Fibroblast of peridontal ligament (primary cell): ENCODE data around the gene GIMAP7.
"Not testable (repeated sequence)": the region's sequence is repeated elsewhere in the genome, so short reads cannot be mapped to it uniquely, and the experiment has no call there.

Experiments
- DNase-seq: peaks from one replicate; pipeline ENCODE4 v3.0.0-alpha.2; 2010; ENCODE audit errors: extremely low read depth

The GIMAP7 gene

DNA sequence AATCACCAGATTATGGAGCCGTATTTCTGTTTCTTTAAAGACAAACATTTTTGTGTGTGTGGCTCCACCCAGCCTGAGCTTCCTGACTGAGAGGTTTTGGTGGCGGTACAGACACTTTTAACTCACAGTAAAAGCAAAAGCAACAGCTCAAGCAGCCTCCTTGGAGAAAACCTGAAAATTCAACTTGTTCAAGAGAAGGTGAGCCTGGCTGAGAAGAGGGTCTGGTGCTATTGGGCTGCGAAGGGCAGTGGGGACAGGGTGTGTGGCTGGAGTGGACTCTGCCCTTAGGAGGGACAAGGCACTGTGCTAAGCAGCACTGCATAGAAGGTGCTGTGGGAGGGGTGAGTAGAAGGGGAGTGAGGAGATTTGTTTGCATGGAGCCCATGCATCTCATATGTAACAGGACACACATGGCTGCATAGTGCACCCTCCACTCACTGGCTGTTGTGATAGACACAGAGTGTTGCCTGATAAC is at the start of gene GIMAP7:
GIMAP7 (plus strand) TSS at position 125 of the 475 bp plus-strand sequence. CDS start 5,103 bp downstream, outside the sequence.
- DNase-seq: no peak

DNA sequence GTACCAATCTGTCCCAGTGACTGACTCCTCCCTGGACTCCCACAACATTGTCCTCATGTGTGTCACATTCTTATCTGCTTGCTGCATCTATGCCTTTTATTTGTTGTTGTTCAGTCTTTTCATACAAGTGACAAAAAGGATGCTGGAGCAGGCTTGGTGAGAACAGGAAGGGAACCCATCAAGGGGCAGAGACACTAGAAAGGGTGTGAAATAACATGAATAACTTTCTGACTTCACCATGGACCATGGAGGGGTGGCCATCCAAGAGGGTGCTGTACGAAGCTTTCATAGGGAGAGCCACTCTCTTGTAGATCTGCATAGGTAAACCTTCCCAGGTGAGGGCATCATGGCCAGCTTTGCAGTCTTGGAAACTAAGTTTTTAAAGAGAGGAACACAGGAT is 49.7 kb upstream of the GIMAP7 start:
- no peak for DNase-seq

- DNase-seq: no peak
These were observed 49.3 kb upstream of the GIMAP7 start for GRCh38 chr7:150465414-150465813.

DNA sequence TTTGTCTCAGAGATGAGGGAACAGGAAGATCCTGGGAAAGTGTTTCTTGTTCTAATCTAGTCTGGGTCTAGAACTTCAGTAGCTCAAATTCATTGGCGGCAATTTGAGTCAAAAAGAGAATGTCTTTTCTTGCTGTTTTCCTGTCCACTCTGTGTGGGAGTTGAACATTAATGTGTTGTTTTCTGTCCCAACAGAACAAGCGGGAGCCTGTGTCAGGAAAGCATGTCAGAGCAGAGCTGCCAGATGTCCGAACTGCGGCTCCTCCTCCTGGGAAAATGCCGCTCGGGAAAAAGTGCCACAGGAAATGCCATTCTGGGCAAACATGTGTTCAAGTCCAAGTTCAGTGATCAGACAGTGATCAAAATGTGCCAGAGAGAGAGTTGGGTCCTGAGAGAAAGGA is 48.2 kb upstream of the GIMAP7 start:
- no peak for DNase-seq

- no peak for DNase-seq
These were observed 46.4 kb upstream of the GIMAP7 start for GRCh38 chr7:150468241-150468640.

DNA sequence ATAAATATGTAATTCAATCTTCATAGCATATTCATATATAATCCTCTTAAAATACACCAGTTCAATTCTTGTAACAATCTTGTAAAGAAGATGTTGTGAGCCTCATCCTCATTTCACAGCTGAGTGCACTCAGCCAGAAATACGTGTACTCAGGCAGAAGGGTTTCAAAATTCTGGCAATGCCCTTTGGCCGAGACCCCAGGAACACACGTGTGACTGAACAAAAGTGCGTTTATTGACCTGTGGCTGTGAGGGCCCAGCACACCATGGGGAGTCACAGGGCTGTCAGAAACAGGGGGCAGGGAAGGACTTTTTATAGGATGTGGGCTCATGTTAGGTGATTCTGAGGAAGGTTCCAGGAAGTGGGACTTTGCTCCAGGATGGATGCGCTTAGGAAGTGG is 42.8 kb upstream of the GIMAP7 start:
- DNase-seq: no peak

- DNase-seq: no peak
These were observed 40.8 kb upstream of the GIMAP7 start for GRCh38 chr7:150473902-150474301.

DNA sequence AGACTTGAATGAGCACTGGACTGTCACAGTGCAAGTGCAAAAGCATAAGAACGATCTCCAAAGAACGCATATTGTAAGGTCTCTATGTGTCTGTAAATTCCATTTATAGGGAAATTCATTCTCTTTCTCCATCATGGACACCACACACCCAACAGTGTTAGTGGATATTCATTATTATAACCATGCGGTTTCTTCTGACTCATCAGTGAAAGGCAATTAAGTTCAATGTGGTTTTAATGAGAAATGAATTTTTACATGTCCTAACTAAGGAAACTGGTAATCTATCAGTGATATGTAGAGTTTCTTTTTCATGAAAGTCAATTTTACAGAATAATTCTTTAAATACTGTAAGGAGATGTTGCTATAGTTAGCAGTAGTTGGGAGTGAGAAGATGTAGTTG is 38.4 kb upstream of the GIMAP7 start:
- no peak for DNase-seq

DNA sequence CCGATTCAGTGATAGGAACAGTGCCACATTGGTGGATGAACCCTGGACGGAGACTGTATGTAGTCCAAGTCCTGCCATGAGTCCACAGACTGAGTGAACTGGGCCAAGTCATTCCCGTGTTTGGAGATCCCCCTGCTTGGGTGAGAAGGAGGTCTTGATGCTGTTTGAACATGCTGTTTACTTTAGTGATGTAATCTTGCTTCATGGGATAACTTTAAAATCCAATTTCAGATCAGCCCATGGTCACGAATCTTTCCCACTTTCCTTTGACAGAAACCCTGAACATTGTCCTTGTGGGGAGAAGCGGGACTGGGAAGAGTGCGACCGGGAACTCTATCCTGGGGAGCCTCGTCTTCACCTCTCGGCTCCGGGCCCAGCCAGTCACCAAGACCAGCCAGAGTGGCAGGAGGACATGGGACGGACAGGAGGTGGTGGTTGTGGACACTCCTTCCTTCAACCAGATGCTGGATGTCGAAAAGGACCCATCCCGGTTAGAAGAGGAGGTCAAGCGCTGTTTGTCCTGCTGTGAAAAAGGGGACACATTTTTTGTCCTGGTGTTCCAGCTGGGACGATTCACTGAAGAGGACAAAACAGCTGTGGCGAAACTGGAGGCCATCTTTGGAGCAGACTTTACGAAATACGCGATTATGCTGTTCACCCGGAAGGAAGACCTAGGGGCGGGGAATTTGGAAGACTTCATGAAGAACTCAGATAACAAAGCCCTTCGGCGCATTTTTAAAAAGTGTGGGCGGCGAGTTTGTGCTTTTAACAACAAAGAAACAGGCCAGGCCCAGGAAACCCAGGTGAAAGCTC is 37.6 kb upstream of the GIMAP7 start:
- no peak for DNase-seq

GRCh38 chr7:150479023-150479716 is 35.5 kb upstream of the GIMAP7 start:
- no peak for DNase-seq

GRCh38 chr7:150481186-150481920 is 33.3 kb upstream of the GIMAP7 start:
- no peak for DNase-seq

DNA sequence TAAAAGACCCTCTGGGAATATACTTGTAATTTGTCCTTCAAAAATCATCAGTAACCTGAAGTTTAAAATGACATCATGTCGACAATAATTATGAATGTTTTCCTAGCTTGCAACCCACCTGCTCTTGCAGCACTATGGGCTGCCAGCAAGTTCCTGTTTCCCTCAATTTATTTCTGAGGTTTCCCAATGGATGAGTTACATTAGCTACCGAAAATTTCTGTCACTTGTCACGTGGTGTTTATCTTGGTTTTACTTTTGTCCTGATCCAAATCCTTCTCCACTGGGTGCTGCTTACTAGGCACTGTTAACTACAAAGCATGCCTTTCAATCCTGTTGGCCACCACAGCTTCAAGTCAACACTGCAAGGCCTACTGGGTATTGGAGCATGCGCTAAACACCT is 32.8 kb upstream of the GIMAP7 start:
- DNase-seq: no peak

DNA sequence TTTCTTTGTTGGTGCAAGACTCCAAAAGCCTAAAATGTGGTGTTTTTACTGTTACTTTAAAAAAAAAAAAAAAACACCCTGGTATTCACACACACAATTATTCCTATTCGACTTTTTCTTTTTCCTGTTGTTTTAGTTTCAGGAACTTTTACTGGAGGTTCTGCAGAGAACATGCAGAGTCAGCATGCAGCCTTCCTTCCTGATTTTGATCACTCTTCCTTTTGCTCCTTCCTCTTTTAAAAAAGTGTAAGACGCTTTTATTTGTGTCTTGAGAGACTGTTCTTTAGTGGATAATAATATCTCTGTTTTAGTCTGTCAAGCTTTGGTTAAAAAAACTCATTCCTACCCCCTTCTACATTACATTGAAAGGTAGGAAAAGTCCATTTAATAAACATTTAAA is 31.2 kb upstream of the GIMAP7 start:
- DNase-seq: not testable (repeated sequence)

DNA sequence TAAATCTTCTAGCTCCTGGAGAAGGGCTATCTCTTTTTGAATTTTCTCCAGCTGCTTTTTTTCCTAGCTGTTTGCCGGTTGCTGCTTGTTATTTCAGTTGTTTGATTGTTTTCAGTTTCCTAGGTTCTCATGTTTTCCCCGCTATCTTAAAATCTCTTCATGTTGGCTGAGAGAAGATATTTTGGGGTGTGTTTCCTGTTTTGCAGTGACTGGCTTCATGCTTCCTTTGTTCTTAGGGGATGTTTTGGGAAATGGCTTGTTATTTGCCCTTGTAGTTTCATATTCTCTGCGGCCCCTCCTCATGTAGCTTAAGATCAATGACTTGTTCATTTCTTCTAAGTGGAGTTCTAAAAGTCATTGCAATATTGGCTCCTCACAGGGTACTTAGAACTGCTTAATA is 30.6 kb upstream of the GIMAP7 start:
- DNase-seq: not testable (repeated sequence)

DNA sequence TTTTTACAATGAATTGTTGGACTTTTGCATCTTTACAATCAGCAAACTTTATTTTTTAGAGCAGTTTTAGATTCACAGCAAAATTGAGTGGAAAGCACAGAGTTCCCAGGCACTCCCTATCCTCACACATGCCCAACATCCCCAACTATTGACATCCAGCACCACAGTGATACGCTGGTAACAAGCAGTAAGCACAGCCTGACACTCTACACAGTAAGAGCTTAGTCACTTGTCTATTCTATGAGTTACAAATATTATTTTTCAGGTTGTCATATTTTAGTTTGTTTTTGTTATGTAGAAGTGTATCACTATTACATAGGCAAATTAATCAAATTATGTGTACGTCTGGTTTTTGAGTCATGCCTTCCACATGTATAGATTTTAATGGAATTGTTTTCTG is 27.0 kb upstream of the GIMAP7 start:
- DNase-seq: no peak

DNA sequence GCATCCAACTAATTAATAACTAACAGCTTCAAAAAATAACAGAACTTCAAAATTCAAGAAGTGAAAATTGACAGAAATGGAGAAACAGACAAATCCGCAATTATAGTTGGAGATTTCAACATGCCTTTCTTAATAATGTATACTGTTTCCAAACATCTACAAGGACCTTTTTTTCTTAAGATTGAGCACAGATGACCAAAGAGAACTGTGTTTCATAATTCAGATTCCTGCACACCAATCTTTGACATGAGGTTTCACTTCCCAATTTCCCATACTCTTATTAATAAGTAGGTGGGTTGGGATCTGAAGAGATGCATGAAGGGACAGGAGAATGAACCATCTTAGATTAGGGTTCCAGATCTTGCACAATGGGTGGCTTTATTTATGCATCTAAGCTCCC is 24.9 kb upstream of the GIMAP7 start:
- no peak for DNase-seq

DNA sequence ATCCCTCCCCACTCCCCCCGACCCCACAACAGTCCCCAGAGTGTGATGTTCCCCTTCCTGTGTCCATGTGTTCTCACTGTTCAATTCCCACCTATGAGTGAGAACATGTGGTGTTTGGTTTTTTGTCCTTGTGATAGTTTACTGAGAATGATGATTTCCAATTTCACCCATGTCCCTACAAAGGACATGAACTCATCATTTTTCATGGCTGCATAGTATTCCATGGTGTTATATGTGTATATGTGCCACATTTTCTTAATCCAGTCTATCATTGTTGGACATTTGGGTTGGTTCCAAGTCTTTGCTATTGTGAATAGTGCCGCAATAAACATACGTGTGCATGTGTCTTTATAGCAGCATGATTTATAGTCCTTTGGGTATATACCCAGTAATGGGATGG is 21.2 kb upstream of the GIMAP7 start:
- DNase-seq: not testable (repeated sequence)

GRCh38 chr7:150502519-150502918 is 12.2 kb upstream of the GIMAP7 start:
- no peak for DNase-seq

DNA sequence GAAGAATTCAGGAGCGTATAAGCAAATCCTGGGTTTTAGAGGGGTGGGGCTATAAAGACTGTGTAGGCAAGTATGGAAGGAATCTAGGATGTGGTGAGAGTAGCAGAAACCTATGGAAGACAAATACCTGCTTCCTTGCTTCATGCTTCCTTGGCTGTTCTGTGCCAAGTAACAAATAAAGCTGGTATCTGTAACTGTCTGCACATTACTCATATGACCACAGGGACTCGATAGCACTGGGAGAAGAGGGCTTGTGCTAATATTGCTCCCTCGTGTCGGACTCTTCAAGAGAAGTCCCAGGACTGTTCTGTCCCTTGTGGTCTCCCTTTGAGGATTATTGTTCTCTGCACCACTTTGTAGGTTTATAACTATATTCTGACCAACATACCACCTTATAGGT is 11.5 kb upstream of the GIMAP7 start:
- no peak for DNase-seq

DNA sequence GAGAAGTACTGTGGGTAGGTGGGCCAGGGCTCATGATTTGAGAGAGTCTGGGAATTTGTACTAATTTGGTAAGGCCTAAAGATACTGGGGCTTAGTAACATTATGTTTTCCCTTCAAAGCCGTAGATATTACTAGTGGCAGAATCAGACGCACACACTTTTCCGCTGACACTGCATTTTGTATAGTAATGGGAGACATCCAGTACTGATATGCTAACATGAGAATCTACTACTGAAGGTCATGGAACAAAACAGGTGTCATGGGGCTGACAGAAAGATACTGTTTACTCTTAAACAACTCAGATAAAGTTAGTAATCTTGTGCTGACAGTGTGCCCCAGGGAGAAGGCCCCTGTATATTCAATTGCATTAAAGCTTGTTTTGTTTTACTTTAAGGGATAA is 11.1 kb upstream of the GIMAP7 start:
- DNase-seq: no peak

GRCh38 chr7:150507947-150508602 is 6.6 kb upstream of the GIMAP7 start:
- no peak for DNase-seq

GRCh38 chr7:150511048-150511447 is 3.6 kb upstream of the GIMAP7 start:
- DNase-seq: no peak
